Pancreas (tissue), 10 donors: ENCODE results near the gene TREM2. TPM values are rescaled to one million over a fixed set of nuclear protein-coding genes. Genes with fewer than 3 reads are reported as not detected.

Experiments used
- ATAC-seq, 4 donors: fragments of 200-7000 bp; cut with Tn5 transposase; one replicate each; pipeline versions ENCODE4 v1.8.0 to v1.9.1; 2020; ENCODE audit warnings: mild to moderate bottlenecking in 4 of 4, moderate library complexity in 4 of 4
- DNase-seq, 6 donors: peaks; one replicate each; pipeline ENCODE4 v3.0.0-alpha.2; 2020
- FAIRE-seq: peaks from 2 replicates; lab custom pipeline; 2012; peaks lifted over from hg19 to GRCh38; lab: Jason Lieb, UNC
- H3K27ac ChIP-seq, 4 donors: fragments of 200-600 bp; sonication (generic); 1 replicate in 3 of 4; 2 replicates in 1 of 4; pipeline versions ENCODE4 v1.5.0 to v1.8.0; 2020
- H3K27me3 ChIP-seq, 4 donors: fragments of 200-600 bp; one replicate each; pipeline ENCODE4 v1.8.0; 2021
- H3K36me3 ChIP-seq, 3 donors: fragments of 200-600 bp; sonication (generic) in 1 of 3; one replicate each; pipeline versions ENCODE4 v1.5.0 to v1.8.0; 2020 to 2021
- H3K4me1 ChIP-seq, 3 donors: fragments of 200-600 bp; one replicate each; pipeline ENCODE4 v1.8.0; 2021
- H3K4me3 ChIP-seq, 4 donors: fragments of 200-600 bp; sonication (generic) in 2 of 4; one replicate each; pipeline versions ENCODE4 v1.5.0 to v1.8.0; 2020 to 2021
- H3K9me3 ChIP-seq, 4 donors: fragments of 200-600 bp; one replicate each; pipeline ENCODE4 v1.8.0; 2021
- WGBS, 2 donors: extraction: QIAGEN DNeasy Blood & Tissue Kit; methylation state at CpG; one replicate each; pipeline ENCODE4 v1.1.7; 2013; 5-methylcytosine and 5-hydroxymethylcytosine counted together
- intact Hi-C, 3 donors: fragments of 100-400 bp; cut with DNase I; formaldehyde crosslinking; loops; one replicate each; pipeline versions ENCODE4 v1.11.1 to v1.14.2; 2022
- polyA plus RNA-seq, 2 donors: library from polyadenylated mRNA; stranded (reverse); fragments of 200-250 nt; gene quantifications; one replicate each; pipeline ENCODE4 v1.2.3, GENCODE V29; 2013
- total RNA-seq, 6 donors: library from RNA; stranded (reverse); fragmentation: NEBNext Ultra II Directional in 4 of 6; extraction: Animal tissue kit (Norgen Biotek cat#: 25700) in 4 of 6; gene quantifications; one replicate each; pipeline versions ENCODE4 v1.2.1 to v1.2.4, GENCODE V29; 2021 to 2023
- TF ChIP-seq, protein P1 (sequence below), 4 donors: fragments of 200-600 bp; sonication (generic) in 3 of 4; IDR thresholded peaks; one replicate each; pipeline versions ENCODE4 v1.5.0 to v1.8.0; 2021; ENCODE audit warnings: antibody characterized with exemption in 4 of 4
- donor health status: healthy with polysubstance abuse.
- donor health status: DM: no; HTN: no; CAD: no; lungs with moderate emphysema.
- donor health status: DM: no; HTN: no; CAD: no.
- donor health status: control.
- donor health status: control.
- donor health status: Bipolar disorder and iron deficiency.
- donor health status: DM: yes; HTN: yes; CAD: no.
- donor health status: DM: no; HTN: no; CAD: no.
- donor health status: DM: no; HTN: no; CAD: no.
- donor health status: DM: yes; HTN: yes; CAD: no.

The TREM2 gene
- total and polyA plus RNA-seq, 8 donors, result 0.59 to 27.1 (median 2.1) TPM

DNA sequence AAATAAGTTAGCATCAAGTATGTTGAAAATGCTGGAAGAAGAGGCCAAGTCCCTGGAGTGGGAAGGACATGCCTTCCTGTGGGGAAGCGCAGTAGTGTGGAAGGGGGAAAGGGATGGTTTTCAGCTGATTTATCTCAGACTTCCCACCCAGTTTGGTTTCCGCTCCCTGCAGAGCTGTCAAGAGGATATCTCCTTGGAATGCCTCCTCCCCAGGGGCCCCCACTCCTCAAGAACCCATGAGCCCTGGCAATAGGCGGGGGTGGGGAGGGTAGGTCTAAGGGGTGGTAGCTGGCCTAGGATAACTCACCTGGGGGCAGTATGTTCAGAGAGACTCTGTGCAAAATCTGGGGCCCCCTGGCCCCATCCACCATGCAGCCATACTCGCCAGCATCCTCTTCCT lies 9.5 kb downstream of the TREM2 start:
- Histone ChIP-seq H3K4me3 (no peak overlapping the region), H3K27me3 (no peaks in the 10 kb centered on the region), H3K4me1 (no peaks in the 10 kb centered on the region), H3K9me3 (no peaks in the 10 kb centered on the region), H3K27ac (no peak overlapping the region), H3K36me3 (no peaks in the 10 kb centered on the region)
- intact Hi-C loops, result no loop called here
- DNase-seq, result no peak
- ATAC-seq, result no peak
- FAIRE-seq, result no peak
- TF ChIP-seq, protein P1, sequence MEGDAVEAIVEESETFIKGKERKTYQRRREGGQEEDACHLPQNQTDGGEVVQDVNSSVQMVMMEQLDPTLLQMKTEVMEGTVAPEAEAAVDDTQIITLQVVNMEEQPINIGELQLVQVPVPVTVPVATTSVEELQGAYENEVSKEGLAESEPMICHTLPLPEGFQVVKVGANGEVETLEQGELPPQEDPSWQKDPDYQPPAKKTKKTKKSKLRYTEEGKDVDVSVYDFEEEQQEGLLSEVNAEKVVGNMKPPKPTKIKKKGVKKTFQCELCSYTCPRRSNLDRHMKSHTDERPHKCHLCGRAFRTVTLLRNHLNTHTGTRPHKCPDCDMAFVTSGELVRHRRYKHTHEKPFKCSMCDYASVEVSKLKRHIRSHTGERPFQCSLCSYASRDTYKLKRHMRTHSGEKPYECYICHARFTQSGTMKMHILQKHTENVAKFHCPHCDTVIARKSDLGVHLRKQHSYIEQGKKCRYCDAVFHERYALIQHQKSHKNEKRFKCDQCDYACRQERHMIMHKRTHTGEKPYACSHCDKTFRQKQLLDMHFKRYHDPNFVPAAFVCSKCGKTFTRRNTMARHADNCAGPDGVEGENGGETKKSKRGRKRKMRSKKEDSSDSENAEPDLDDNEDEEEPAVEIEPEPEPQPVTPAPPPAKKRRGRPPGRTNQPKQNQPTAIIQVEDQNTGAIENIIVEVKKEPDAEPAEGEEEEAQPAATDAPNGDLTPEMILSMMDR (IDR thresholded peaks at IDR 0.05), result no peak
- WGBS, 2 donors, result 81 to 85% methylated on average over 4 of the region's 4 CpGs

- Histone ChIP-seq H3K4me1 (no peaks in the 10 kb centered on the region), H3K4me3 (no peak overlapping the region), H3K9me3 (no peaks in the 10 kb centered on the region), H3K27ac (no peak overlapping the region), H3K36me3 (no peaks in the 10 kb centered on the region), H3K27me3 (no peaks in the 10 kb centered on the region)
- intact Hi-C loops, result no loop called here
- TF ChIP-seq, protein P1 (IDR thresholded peaks at IDR 0.05), result no peak
- FAIRE-seq, result no peak
- ATAC-seq, result no peak
- WGBS, 2 donors, result 90 to 92% methylated on average over 1 of the region's 1 CpG
- DNase-seq, result no peak
Observed at GRCh38 chr6:41150671-41151070, 12.2 kb downstream of the TREM2 start.

GRCh38 chr6:41147917-41148316 lies 15.0 kb downstream of the TREM2 start:
- DNase-seq (no peak), ATAC-seq (no peak), FAIRE-seq (no peak)
- TF ChIP-seq, protein P1 (IDR thresholded peaks at IDR 0.05), result no peak
- 96 to 100% methylated on average over 1 of the region's 1 CpG for WGBS, 2 donors
- intact Hi-C loops, result no loop called here
- Histone ChIP-seq H3K36me3 (no peaks in the 10 kb centered on the region), H3K27ac (no peak overlapping the region), H3K27me3 (no peaks in the 10 kb centered on the region), H3K4me1 (no peaks in the 10 kb centered on the region), H3K4me3 (no peak overlapping the region), H3K9me3 (no peaks in the 10 kb centered on the region)

GRCh38 chr6:41136911-41137310 lies 26.0 kb downstream of the TREM2 start:
- Histone ChIP-seq H3K36me3 (peaks cover 0 to 24% (median 0%) of the 10 kb centered on the region in 3 donors), H3K27me3 (no peaks in the 10 kb centered on the region), H3K27ac (no peak overlapping the region), H3K4me1 (no peaks in the 10 kb centered on the region), H3K4me3 (no peak overlapping the region), H3K9me3 (no peaks in the 10 kb centered on the region)
- no peak for ATAC-seq
- intact Hi-C loops, result no loop called here
- TF ChIP-seq, protein P1 (IDR thresholded peaks at IDR 0.05), result no peak
- FAIRE-seq, result no peak
- no peak for DNase-seq

DNA sequence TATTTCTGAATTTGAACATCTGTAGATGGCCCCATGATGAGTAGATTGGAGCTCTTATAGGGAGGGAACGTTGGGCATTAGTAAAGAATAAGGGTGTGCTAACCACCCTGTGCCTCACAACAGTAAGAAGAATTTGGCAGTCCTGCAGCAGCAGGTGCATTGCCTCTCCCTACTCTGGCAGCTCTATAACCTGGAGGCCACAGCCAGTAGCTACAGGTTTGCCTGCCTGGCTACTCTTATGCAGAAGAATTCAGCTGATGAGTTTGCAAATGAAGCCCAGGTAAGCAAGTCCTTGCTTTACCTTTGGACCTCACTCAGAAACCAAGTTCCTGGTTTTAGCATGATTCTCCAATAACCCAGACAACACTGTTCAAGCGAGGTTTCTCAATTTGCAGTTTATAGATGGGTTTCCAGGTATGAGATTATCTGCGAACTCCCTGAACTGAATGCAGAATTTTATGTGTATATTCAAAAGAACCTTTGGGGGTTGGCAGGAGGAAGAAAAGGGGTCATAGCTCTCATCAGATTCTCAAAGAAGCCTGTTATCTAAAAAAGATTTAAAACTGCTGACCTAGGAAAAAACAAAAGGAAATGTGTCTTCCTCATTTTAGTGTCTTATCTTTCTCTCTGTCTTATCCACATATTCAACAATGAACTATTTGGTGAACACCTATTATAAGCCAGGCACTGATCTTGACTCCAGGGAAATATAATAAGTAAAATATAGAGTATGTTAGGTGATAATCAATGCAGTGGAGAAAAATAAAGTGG lies 27.7 kb downstream of the TREM2 start:
- no peak for FAIRE-seq
- no peaks in the 10 kb centered on the region for H3K9me3 ChIP-seq

More for the DNA sequence above, 27.7 kb downstream of the TREM2 start:
- ATAC-seq, result no peak
- Histone ChIP-seq H3K27ac (no peak overlapping the region), H3K36me3 (peaks cover 0 to 16% (median 0%) of the 10 kb centered on the region in 3 donors), H3K4me3 (no peak overlapping the region), H3K4me1 (no peaks in the 10 kb centered on the region), H3K27me3 (no peaks in the 10 kb centered on the region)
- intact Hi-C loops, result no loop called here
- 88 to 93% methylated on average over 3 of the region's 3 CpGs for WGBS, 2 donors
- no peak for DNase-seq
- TF ChIP-seq, protein P1 (IDR thresholded peaks at IDR 0.05), result no peak
